Amniotic stem cell (primary cell): ENCODE data around the gene SIGLEC12.
"Not testable (repeated sequence)": the region's sequence is repeated elsewhere in the genome, so short reads cannot be mapped to it uniquely, and the experiment has no call there.

ENCODE experiments used
- DNase-seq: peaks from one replicate; lab custom pipeline; 2025; lab: John Stamatoyannopoulos, UW

The SIGLEC12 gene

GRCh38 chr19:51521781-51522180 is 20.2 kb upstream of the SIGLEC12 start:
- DNase-seq: no peak

GRCh38 chr19:51521357-51521756 is 19.8 kb upstream of the SIGLEC12 start:
- DNase-seq: no peak

- DNase-seq: no peak
These were observed 19.1 kb upstream of the SIGLEC12 start for GRCh38 chr19:51520728-51521127.

GRCh38 chr19:51514866-51515481 is 13.4 kb upstream of the SIGLEC12 start:
- peak; percentile 1 for DNase-seq

- DNase-seq: no peak
These were observed 12.4 kb upstream of the SIGLEC12 start for GRCh38 chr19:51513968-51514367.

GRCh38 chr19:51511353-51511752 is 9.8 kb upstream of the SIGLEC12 start:
- no peak for DNase-seq

- no peak for DNase-seq
These were observed 8.4 kb upstream of the SIGLEC12 start for GRCh38 chr19:51509823-51510660.

GRCh38 chr19:51508059-51508733 is 6.6 kb upstream of the SIGLEC12 start:
- DNase-seq: no peak

GRCh38 chr19:51507640-51508058 is 6.0 kb upstream of the SIGLEC12 start:
- no peak for DNase-seq

- DNase-seq: no peak
These were observed 5.6 kb upstream of the SIGLEC12 start for GRCh38 chr19:51507192-51507591.

GRCh38 chr19:51505904-51506303 is 4.3 kb upstream of the SIGLEC12 start:
- no peak for DNase-seq

- DNase-seq: no peak
These were observed 2.3 kb upstream of the SIGLEC12 start for GRCh38 chr19:51503896-51504295.

GRCh38 chr19:51503286-51503817 is 1.8 kb upstream of the SIGLEC12 start:
- no peak for DNase-seq

GRCh38 chr19:51500931-51501330 is 669 bp downstream of the SIGLEC12 start:
- DNase-seq: not testable (repeated sequence)

GRCh38 chr19:51497666-51498065 is 3.9 kb downstream of the SIGLEC12 start:
- no peak for DNase-seq

GRCh38 chr19:51493776-51494175 is 7.8 kb downstream of the SIGLEC12 start:
- no peak for DNase-seq

GRCh38 chr19:51491586-51491985 is 10.0 kb downstream of the SIGLEC12 start:
- DNase-seq: no peak

GRCh38 chr19:51490676-51491075 is 10.9 kb downstream of the SIGLEC12 start:
- DNase-seq: no peak

GRCh38 chr19:51489113-51489512 is 12.5 kb downstream of the SIGLEC12 start:
- no peak for DNase-seq

GRCh38 chr19:51488491-51488890 is 13.1 kb downstream of the SIGLEC12 start:
- DNase-seq: no peak

- no peak for DNase-seq
These were observed 15.5 kb downstream of the SIGLEC12 start for GRCh38 chr19:51485960-51486660.

GRCh38 chr19:51480590-51480989 is 21.0 kb downstream of the SIGLEC12 start:
- DNase-seq: no peak
